Measurements from ENCODE around the gene DDX41. TPM values are rescaled to one million over a fixed set of nuclear protein-coding genes. Genes with fewer than 3 reads are reported as not detected.

Gene DDX41
- total and polyA plus RNA-seq, 2 of the 13 experiments (the other 11 are each of a cell fraction or from before 2014, with no cell fraction given): 62.8 to 105 TPM

DNA sequence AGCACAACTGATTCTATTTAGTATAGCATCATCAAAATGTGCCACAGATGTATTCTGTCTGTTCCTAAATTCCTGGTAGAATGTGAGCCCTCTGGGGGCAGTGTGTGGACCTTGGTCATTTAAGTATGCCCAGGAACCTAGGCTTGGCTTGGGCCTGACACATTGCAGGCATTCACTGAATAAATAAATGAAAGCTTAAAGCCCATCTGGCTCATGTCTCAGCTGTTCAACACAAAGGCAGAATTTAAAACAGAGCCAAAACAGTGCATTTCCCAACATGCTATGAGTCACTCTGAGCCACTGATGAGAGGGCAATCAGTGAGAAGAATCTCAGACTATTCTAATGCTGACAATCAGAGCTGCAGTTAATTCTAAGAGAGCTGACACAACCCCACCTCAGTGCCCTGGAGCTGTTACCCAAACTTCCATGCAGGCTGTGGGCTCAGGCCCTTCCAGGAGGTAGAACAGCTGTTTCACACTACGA is 29.5 kb upstream of the DDX41 start:
- intact Hi-C loops (cut with micrococcal nuclease; ENCODE audit: unreplicated experiment) (loop anchor here (5.0 kb wide), 1 partner anchor 46 kb away; the partner anchor contains the start of gene TMED9), in situ Hi-C loops (cut with HindIII; ENCODE audit: extremely low pct_ligation_motif_present, low pct_unique_long_range_greater_than_20kb) (no loop called here)
- Histone ChIP-seq H3K4me3 (replicated peaks in 1 of 3; ENCODE audit: insufficient read depth in 1 of 3, low read depth in 2 of 3, low read length in 3 of 3) (no peak overlapping the region), H3K79me2 (ENCODE audit: insufficient read depth, low read length) (peaks cover 74% of the 10 kb centered on the region), H2AFZ (ENCODE audit: low read length) (no peak overlapping the region), H3K9me3 (ENCODE audit: low read length) (no peaks in the 10 kb centered on the region), H3K4me2 (ENCODE audit: low read depth, low read length) (peak overlapping the region; percentile 44), H3K27ac (ENCODE audit: extremely low read length, insufficient read depth, low read length) (peak overlapping the region; percentile 64), H3K9ac (ENCODE audit: insufficient read depth, low read depth, low read length) (no peak overlapping the region), H3K4me1 (ENCODE audit: insufficient read depth, low read length) (peaks cover 39% of the 10 kb centered on the region), H3K27me3 (ENCODE audit: control insufficient read depth in 1 of 2, insufficient read depth in 2 of 2, low read length in 2 of 2) (no peaks in the 10 kb centered on the region), H4K20me1 (ENCODE audit: insufficient read depth, low read length) (peaks cover 10% of the 10 kb centered on the region), H3K36me3 (replicated peaks in 1 of 2; ENCODE audit: control insufficient read depth in 1 of 2, insufficient read depth in 2 of 2, low read length in 2 of 2) (peaks cover 8 to 30% of the 10 kb centered on the region in 2 experiments)
- POLR2A ChIA-PET: interaction anchor here (0.6 to 1.5 kb wide), 3 partner anchors 30 to 51 kb away, joined by 4 to 12 read pairs (median 7); partner anchors contain the start of genes DDX41 and TMED9
- 60% methylated on average over 1 of the region's 1 CpG for WGBS (ENCODE audit: low lambda C conversion rate)
- DNase-seq (ENCODE audit: low spot score) (peak; percentile 93), ATAC-seq (peak; percentile 98), FAIRE-seq (peak; percentile 93)
- no TSS peak for BruUV-seq (replicated peaks)
- CTCF ChIA-PET (ENCODE audit: low intra/inter-chr PET ratio, low total read pairs): no interaction called here
- no peak for TF ChIP-seq ZFP82 (CRISPR knock-in tag; IDR thresholded peaks at IDR 0.05; ENCODE audit: borderline replicate concordance)
- TF ChIP-seq, protein P1, sequence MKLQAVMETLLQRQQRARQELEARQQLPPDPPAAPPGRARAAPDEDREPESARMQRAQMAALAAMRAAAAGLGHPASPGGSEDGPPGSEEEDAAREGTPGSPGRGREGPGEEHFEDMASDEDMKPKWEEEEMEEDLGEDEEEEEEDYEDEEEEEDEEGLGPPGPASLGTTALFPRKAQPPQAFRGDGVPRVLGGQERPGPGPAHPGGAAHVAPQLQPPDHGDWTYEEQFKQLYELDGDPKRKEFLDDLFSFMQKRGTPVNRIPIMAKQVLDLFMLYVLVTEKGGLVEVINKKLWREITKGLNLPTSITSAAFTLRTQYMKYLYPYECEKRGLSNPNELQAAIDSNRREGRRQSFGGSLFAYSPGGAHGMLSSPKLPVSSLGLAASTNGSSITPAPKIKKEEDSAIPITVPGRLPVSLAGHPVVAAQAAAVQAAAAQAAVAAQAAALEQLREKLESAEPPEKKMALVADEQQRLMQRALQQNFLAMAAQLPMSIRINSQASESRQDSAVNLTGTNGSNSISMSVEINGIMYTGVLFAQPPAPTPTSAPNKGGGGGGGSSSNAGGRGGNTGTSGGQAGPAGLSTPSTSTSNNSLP (IDR thresholded peaks at IDR 0.05; ENCODE audit: low read depth, low read length): peak; percentile 89
- no peak for TF ChIP-seq CREB1 (IDR thresholded peaks at IDR 0.05)
- peak; percentile 58; the same call in 1 of the 2 replicates for TF ChIP-seq CREB1 (CRISPR knock-in tag; IDR thresholded peaks at IDR 0.05)
- peak; percentile 73 for TF ChIP-seq GATAD2A (CRISPR knock-in tag; IDR thresholded peaks at IDR 0.05)
- TF ChIP-seq FOXC1 (CRISPR knock-in tag; IDR thresholded peaks at IDR 0.05; ENCODE audit: borderline replicate concordance): no peak
- TF ChIP-seq, protein P2, sequence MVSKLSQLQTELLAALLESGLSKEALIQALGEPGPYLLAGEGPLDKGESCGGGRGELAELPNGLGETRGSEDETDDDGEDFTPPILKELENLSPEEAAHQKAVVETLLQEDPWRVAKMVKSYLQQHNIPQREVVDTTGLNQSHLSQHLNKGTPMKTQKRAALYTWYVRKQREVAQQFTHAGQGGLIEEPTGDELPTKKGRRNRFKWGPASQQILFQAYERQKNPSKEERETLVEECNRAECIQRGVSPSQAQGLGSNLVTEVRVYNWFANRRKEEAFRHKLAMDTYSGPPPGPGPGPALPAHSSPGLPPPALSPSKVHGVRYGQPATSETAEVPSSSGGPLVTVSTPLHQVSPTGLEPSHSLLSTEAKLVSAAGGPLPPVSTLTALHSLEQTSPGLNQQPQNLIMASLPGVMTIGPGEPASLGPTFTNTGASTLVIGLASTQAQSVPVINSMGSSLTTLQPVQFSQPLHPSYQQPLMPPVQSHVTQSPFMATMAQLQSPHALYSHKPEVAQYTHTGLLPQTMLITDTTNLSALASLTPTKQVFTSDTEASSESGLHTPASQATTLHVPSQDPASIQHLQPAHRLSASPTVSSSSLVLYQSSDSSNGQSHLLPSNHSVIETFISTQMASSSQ (IDR thresholded peaks at IDR 0.05; ENCODE audit: low read depth): no peak
- TF ChIP-seq, protein P2 (CRISPR knock-in tag; IDR thresholded peaks at IDR 0.05; ENCODE audit: borderline replicate concordance): peak; percentile 35; the same call in 1 of the 2 replicates
- TF ChIP-seq RCOR2 (CRISPR knock-in tag; IDR thresholded peaks at IDR 0.05): 0 out of 2 replicates have a peak, but pooled peaks have one; percentile 33
- TF ChIP-seq FOXA3 (CRISPR knock-in tag; IDR thresholded peaks at IDR 0.05): peak; percentile 35
- TF ChIP-seq ZNF766 (CRISPR knock-in tag; IDR thresholded peaks at IDR 0.05; ENCODE audit: borderline replicate concordance): no peak
- TF ChIP-seq, protein P3, sequence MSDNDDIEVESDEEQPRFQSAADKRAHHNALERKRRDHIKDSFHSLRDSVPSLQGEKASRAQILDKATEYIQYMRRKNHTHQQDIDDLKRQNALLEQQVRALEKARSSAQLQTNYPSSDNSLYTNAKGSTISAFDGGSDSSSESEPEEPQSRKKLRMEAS (IDR thresholded peaks at IDR 0.05): peak; percentile 28; the same call in 1 of the 2 replicates
- TF ChIP-seq HMG20B (CRISPR knock-in tag; conservative IDR thresholded peaks at IDR 0.05): peak; percentile 82
- TF ChIP-seq, protein P4, sequence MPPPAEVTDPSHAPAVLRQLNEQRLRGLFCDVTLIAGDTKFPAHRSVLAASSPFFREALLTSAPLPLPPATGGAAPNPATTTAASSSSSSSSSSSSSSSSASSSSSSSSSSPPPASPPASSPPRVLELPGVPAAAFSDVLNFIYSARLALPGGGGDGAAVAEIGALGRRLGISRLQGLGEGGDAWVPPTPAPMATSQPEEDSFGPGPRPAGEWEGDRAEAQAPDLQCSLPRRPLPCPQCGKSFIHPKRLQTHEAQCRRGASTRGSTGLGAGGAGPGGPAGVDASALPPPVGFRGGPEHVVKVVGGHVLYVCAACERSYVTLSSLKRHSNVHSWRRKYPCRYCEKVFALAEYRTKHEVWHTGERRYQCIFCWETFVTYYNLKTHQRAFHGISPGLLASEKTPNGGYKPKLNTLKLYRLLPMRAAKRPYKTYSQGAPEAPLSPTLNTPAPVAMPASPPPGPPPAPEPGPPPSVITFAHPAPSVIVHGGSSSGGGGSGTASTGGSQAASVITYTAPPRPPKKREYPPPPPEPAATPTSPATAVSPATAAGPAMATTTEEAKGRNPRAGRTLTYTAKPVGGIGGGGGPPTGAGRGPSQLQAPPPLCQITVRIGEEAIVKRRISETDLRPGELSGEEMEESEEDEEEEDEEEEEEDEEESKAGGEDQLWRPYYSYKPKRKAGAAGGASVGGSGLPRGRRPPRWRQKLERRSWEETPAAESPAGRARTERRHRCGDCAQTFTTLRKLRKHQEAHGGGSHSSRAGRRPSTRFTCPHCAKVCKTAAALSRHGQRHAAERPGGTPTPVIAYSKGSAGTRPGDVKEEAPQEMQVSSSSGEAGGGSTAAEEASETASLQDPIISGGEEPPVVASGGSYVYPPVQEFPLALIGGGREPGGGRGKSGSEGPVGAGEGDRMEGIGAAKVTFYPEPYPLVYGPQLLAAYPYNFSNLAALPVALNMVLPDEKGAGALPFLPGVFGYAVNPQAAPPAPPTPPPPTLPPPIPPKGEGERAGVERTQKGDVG (CRISPR knock-in tag; IDR thresholded peaks at IDR 0.05; ENCODE audit: borderline replicate concordance): no peak
- 0 out of 2 replicates have a peak, but pooled peaks have one; percentile 28 for TF ChIP-seq RXRB (CRISPR knock-in tag; IDR thresholded peaks at IDR 0.05; ENCODE audit: borderline replicate concordance)
- TF ChIP-seq THAP11 (CRISPR knock-in tag; IDR thresholded peaks at IDR 0.05): peak; percentile 42

Measured in HepG2 (cell line).